Spleen (tissue), 7 donors: ENCODE measurements around the gene ALG14.
"Not testable (repeated sequence)": the region's sequence is repeated elsewhere in the genome, so short reads cannot be mapped to it uniquely, and the experiment has no call there.

Experiments
- CTCF ChIP-seq, 11 experiments: fragments of 200-600 bp in 7 of 11; fragments of 450-650 bp in 4 of 11; sonication (generic) in 4 of 11; IDR thresholded peaks in 8 of 11; conservative IDR thresholded peaks in 3 of 11; 1 replicate in 7 of 11; 2 replicates in 4 of 11; pipeline versions ENCODE4 v1.4.0 to v1.8.0; 2016 to 2021; ENCODE audit warnings: antibody characterized with exemption in 11 of 11, inconsistent platforms in 4 of 11, mild to moderate bottlenecking in 1 of 11
- POLR2A ChIP-seq, 3 donors: fragments of 450-650 bp; IDR thresholded peaks; one replicate each; pipeline ENCODE4 v1.5.1; 2017; ENCODE audit warnings: antibody characterized with exemption in 3 of 3, mild to moderate bottlenecking in 1 of 3
- donor health status: DM: no; HTN: no; CAD: no; lungs with moderate emphysema.
- donor health status: DM: no; HTN: no; CAD: no.
- donor health status: DM: no; HTN: no; CAD: no.

DNA sequence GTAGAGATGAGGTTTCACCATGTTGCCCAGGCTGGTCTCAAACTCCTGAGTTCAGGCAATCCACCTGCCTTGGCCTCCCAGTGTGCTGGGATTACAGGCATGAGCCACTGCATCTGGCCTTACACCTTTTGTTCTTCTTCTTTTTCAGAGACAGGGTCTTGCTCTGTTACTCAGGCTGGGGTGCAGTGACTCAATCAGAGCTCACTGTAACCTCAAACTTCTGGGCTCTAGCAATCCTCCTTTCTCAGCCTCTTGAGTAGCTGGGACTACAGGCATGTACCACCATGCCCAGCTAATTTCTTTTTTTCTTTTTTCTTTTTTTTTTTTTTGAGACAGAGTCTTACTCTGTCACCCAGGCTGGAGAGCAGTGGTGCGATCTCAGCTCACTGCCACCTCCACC, 131.3 kb downstream of the ALG14 start:
- not testable (repeated sequence) for TF ChIP-seq POLR2A (IDR thresholded peaks at IDR 0.05); CTCF (IDR thresholded peaks at IDR 0.05 in 8 of 11, conservative IDR thresholded peaks at IDR 0.05 in 3 of 11)
